GM19468 (cell line): ENCODE data around the gene P3R3URF.

ENCODE experiments used
- ATAC-seq: cut with Tn5 transposase; IDR thresholded peaks from one replicate; pipeline ENCODE4 v1.9.1; 2021; ENCODE audit warnings: mild to moderate bottlenecking, moderate library complexity, moderate number of reproducible peaks; ENCODE audit not compliant: unreplicated experiment; ENCODE audit errors: extremely low read depth

The P3R3URF gene

DNA sequence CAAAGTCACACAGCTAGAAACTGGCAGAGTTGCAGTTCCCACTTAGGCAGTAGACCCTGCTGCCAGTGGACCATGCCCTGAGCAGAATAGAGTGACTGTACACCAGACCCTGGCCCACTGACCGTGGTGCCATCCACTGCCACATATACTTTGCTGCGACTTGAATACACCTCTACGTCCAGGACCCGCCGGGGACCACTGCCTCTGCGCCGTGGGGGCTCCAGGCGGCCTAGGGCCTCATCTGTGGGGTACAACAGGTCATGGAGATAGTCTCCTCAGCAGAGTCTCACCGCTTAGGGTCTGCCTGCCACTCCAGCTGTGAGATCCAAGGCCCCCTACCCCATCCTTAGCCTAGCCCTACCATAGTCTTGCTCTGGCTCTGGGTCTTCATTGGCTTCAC lies 20.3 kb upstream of the P3R3URF start:
- ATAC-seq, result no peak

DNA sequence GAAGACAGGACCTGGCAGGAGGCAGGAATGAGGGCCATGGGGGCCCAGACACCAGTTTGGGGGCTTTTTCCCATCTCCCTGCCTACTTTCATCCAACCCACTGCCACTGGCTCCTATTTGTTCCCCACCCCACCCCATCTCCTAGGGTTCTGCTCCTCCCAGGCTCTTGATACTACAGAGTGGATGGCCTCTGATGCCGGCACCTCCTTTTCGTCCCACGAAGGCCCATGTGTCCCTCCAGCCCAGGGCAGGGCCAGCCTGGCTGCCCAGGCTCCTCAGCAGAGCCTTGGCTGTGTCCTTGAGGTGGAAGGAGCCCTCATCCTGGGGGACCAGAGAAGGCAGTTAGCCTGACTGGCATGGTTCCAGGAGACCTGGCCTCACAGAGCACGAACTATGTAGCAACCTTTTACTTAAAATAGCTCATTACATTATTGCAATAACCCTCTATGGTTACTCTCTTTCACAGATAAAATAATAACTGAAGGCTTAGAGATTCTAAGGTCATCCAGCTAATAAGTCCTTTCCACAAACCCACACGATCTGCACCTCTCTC lies 18.4 kb upstream of the P3R3URF start:
- ATAC-seq, result no peak

DNA sequence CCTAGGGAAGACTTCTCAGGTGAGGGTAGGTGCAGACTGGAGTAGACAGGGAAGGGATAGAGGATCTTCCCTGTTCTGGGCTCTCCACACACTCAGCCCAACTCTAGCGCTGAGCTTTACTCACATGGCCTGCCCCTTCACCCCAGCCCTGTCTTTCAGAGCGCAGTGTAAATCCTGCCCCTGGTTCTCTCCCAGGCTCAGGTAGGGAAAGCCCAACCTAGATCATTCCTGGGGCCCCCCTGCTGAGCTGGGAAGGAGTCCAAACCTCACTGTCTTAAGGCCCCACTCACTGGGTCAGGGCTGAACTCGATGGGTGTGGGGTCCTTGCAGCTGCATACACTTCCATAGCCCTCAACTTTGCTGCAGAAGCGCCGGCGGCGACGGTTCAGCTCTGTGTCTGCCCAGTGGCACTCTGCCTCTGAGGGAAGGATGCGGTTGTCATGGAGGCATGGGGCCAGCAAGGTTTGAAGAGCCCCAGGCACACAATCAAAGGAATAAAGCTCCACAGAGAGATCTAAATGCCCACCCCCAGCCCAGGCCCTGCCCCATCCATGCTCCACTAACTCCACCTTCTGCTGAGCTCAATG lies 17.8 kb upstream of the P3R3URF start:
- no peak for ATAC-seq

DNA sequence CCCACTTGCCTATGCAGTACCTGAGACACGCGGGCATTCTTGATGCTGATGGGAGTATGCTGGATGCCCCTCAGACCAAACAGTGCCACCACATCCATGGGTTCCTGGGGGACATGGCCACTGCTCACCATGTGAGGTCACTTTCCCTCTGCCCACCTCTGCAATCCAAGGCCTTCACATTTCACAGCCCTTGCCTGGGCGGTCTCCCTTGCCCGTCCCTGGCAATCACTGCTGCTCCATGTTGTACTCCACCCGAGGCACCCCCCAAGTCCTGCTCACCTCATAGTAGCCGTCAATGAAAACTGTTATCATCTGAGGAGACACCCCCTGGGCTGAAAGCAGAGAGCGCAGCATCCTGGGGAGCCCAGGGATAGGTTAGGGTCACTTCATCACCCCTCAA lies 17.0 kb upstream of the P3R3URF start:
- no peak for ATAC-seq

DNA sequence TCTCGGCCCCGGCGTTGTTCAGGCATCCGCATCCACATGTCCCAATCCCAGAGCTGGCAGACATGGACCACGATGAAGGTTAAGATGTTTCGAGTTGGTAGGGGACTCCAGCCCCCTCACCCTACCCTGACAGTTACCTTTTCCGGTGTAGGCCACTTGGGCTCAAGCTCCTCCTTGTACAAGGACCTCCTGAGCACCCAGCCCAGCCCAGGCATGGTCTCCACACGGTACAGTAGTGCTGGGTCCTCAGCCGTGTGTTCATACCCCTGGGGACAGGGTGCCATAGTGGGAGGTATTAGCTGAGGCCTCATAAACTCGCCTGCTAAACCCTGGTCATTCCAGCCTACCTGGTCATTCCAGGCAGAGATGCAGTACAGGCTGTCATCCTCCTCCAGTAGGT lies 15.9 kb upstream of the P3R3URF start:
- ATAC-seq, result no peak

DNA sequence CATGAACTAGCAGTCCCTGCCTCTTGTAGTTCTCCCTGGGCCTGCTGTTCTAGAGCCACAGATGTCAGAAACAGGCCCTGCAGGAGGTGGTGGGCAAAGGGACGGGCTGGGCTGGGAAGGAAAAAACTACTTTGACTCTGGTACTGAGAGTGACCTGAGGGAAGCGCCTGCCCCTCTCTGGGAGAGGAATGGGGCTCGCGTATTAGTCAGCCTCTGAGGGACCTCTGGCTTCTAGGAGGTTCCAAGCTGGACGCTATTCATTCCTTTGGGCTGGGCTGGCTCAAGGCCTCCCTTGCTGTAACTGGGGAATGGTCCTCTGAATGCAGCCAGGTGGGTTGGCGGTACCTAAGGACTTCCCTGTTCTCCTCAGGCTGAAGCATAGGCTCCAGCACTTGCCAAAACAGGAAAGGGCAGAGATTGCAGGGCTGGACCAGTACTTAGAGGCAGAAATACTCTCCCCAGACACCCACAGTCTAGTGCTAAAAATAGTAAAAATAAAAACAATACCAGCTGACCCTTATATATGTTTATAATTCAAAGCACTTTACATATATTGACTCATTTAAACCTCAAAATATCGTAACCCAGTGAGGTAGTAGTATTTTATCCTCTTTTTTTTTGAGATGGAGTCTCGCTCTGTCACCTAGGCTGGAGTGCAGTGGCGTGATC lies 14.9 kb upstream of the P3R3URF start:
- ATAC-seq, result no peak

DNA sequence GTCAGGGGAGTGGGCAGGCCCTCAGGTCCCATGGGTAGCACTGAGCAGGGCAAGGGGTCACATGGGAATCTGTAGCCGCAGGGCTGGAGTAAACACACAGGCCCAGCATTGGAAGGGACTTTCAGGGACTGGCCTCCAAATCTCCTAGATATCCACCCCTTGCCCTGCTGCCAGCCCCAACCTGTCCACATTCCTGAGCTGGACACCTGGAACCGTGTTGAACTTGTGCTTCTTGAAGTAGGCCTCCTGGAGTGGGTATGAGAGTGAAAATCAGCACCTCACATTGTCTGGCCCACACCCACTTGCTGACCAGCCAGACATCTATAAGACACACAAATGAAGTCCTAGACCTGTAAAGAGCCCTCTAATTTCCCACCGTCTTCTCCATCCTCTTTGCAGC lies 14.3 kb upstream of the P3R3URF start:
- no peak for ATAC-seq

DNA sequence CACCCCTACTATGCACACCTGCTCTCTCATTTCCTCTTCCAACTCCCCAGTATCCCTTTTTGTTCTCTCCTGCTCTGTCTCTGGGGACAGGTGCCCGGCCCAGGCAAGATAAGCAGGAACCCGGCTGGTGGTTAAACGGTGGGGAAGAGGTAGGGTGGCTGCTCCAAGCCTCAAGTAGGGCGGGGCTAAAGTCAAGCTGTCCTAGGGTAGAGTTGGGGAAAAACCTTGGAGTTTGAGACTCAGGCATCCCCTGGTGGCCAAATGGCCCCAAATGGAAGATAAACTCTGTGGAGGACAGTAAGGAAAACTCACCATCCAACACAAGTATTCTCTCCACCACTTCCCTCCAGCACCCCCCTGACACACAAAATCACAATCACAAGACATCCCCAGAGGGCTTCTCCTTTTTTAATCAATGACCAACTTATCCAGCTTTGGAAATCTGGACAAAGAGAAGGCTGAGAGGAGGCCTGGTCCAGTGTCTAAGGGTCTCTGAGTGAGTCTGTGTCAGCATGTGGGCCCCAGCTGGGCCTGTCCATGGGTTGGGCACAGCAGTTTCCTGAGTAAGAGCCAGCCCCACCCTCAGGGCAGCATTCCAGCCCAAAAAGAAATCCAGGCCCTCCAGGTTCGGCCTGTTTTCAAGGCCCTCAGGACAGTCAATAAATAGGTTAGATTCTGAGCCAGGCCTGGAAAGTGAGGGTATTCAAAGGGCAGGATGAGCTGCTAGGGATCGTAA lies 12.2 kb upstream of the P3R3URF start:
- ATAC-seq, result no peak

DNA sequence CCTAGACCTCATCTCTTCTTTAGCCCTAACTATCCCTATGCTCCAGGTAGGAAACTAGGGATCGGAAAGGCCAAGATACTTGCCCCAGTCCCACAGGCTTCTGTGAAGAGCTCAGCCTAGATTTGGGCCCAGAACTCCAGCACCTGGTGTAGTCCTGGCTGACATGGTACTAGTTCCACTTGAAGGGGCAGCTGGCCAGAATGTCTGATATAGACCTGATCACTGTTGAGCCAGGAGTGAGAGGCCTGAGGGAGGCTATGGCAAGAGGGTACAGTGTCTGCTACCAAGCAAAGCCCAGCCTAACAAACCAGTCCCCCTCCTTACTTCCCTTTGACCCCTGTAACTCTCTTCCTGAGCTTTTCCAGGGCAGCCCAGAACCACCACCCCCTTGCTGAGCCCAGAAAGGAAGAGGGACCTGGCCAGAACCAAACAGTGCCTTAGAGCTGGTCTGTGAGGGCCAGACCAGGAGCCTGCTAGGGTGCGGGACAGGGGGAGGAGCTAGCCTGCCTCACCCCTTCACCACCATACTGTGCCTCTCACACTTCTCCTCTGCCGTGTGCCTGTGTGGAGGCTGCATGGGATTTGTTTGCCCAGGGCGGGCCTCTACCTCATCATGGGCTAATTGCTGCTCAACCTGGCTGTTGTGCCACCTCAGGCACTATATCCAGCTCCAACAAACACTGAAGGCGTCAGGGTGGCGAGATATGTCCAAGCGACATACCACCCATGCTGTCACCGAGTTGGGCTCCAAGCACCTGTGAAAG lies 11.0 kb upstream of the P3R3URF start:
- no peak for ATAC-seq

DNA sequence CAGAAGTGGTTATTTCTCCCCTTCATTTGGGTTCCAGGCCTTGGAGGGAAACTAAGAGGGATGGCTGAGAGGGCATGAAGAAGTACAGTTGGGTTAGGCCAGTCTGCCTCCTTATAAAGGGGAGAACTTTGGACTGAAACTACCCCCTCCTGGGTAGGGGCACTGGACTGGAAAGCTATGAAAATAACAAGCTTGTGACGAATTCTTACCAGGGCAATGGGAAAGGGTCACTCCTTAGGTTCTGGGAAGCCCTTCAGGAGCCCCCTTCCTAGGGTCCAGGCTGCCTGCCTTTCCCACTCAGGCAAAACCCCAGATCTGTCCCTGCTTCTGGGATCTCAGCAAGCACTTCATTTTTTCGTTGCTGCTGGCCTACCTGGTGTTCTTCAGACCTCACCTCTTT lies 9.8 kb upstream of the P3R3URF start:
- ATAC-seq, result no peak

DNA sequence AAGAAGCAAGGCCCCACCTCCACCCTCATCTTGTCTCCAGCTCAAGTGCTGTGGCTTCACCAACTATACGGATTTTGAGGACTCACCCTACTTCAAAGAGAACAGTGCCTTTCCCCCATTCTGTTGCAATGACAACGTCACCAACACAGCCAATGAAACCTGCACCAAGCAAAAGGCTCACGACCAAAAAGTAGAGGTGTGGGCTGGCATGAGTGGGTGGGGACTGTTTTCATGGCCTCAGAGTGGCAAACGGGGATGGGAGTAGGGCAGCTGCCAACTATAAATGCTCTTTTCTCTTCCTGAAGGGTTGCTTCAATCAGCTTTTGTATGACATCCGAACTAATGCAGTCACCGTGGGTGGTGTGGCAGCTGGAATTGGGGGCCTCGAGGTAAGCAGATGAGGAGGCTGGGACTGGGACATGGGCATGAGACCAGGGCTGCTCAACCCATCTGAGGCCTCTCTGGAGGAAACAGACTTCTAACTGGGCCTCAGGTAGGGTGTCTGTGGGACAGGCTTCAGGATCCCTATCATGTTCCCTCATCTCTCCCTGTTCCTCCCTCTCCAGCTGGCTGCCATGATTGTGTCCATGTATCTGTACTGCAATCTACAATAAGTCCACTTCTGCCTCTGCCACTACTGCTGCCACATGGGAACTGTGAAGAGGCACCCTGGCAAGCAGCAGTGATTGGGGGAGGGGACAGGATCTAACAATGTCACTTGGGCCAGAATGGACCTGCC lies 8.8 kb upstream of the P3R3URF start:
- ATAC-seq, result no peak

DNA sequence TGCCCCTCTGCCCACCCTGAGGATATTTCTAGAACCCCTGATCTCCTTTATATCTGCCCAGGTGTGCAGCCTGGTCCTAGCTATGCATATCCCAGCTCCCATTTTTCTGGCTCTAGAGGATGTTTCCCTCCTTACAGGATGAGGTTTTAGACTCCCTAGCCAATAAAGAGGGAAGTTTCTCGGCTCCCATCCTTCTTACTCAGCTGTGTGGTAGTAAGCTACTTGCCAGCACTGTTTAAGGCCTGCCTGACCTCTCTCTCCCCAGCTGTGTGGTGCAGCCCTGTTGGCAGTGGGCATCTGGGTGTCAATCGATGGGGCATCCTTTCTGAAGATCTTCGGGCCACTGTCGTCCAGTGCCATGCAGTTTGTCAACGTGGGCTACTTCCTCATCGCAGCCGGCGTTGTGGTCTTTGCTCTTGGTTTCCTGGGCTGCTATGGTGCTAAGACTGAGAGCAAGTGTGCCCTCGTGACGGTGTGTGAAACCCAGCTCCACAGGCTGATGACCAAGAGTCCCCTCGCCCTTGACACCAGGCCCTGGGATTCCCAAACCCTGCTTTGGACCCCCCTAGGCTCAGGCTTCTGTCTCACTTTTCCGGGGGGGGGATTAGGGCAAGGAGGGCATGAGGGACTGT lies 7.8 kb upstream of the P3R3URF start:
- no peak for ATAC-seq

DNA sequence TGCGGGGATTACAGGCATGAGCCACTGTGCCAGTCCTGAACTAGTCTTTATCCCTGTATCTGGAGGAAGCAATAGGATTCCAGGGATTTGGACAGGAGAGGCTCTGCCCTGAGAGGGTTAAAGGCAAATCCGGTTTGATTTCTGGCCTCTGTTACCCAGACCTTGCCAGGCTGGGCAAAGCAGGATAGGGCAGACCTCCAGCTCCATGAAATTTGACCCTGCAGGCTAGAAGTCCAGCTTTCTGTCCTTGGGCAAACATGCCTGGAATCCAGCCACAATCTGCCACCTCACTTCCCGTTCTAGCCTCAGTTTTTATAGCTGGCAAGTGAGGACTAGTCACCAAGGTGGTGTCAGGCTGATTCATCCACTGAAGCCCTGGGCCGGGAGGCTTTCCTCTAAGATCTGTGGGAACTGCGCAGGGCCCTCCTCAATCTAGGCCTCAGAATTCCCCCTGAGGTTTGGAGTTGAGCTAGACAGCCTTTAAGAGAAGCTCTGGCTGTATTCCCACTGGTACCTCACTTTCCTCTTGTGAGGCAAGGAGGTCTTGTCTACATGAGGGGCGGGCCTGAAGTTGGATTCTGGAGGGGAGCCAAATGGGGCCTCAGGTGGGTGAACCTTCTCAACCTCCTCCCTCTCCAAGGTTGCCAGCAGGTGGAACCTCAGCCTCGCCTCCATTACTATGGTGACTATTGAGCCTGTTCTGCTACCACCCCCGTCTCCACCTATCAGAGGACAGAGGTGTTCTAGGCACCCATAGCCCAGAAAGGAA lies 7.0 kb upstream of the P3R3URF start:
- no peak for ATAC-seq

DNA sequence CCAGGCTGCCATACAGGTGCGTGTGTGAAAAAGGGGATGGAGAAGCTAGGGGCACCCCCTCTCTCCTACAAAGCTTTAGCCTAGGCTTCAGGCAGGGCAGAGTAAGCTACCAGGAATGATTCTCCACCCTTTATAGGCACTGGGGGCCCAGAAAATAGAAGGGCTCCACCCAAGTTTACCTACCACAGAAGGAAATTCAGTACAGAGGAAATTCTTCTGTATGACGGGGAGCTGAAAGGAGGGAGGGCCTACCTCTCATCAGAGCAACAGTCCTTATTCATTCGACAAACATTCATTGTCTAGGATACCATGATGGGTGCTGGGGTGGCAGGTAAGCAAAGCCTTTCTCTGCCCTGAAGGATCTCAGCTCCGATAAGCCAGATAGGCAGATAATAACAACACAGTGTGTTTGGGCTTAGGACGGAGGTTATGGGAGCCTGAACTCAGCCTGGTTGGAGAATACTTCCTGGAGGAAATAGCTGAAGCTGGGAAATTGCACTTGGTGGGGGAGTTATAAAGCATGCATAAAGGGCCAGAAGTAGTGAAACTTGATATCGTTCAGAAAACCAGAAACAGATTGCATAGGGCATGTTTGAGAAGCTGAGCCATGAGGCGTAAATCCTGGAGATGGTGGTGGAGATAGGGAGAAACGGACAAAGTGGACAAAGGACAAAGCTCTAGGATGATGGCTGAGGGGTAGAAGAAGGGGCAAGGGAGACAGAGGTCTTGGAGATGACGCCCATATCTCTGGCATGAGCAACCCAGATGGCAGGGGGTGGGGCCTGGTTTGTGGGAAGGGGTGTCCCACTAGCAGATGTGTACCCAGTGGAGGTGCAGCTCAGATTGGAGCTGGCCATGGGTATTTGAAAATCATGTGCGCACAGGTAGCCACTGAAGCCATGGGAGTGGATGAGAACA lies 5.3 kb upstream of the P3R3URF start:
- ATAC-seq, result no peak

DNA sequence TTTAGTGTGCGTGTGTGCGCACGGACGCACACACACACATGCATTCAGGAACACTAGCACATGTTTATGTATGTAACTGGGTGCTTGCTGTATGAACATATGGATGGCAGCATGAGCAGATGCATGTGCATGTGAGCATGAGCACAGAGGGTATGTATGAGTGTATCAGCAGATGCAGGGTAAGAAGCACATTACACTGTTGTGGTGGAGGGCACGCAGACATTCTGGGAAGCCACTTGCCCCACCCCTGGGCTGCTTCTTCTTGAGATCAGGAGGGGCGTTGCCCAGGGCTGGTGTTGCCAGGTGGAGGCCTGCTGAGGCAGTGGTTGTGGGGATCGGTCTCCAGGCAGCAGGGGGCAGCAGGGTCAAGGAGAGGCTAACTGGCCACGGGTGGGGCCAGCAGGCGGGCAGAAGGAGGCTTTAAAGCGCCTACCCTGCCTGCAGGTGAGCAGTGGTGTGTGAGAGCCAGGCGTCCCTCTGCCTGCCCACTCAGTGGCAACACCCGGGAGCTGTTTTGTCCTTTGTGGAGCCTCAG lies 3.9 kb upstream of the P3R3URF start:
- ATAC-seq, result no peak

DNA sequence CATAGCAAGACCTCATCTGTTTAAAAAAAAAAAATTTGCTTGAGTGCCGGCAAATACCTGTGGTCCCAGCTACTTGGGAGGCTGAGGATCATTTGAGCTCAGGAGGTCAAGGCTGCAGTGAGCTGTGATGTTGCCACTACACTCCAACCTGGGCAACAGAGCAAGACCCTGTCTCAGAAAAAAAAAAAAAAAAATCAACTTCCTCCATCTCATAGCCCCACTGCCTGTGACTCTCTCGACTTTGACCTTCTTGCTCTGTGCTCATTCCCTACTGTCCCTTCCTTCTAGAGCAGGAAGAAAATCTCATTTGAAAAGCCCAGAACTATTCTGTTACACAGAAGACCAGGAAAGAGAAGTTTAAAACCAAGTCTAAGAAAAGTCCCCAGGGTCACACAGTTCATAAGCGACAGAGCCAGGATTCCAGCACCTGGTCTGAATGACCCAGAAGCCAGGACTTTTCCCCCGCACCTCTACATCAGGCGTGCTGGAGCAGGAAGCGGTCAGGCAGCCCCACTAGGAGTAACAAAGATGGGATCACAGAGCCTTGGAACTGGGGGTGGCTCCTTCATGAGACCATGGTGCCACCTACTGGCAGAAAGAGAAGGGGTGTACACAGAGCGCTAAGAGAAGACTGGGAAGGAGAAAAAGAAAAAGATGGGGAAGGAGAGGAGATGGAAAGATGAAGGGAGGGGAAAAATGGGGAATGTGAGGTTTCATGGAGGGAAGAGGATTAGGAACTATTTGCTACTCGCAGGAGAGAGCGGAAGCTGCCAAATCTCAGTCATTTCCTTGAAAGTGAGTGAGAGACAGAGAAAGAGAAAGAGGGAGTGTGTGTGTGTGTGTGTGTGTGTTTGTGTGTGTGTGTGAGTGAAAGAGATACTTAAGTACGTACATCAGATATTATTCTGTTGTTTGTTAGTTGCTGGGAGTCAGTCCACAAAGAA lies 3.1 kb upstream of the P3R3URF start:
- ATAC-seq, result no peak
